ENCODE results near the gene MPRIP. TPM values are rescaled to one million over a fixed set of nuclear protein-coding genes. Genes with fewer than 3 reads are reported as not detected.

The MPRIP gene
- total RNA-seq, 1 experiment from 2014 or later: 258 TPM

GRCh38 chr17:17035490-17035889, 6.8 kb upstream of the MPRIP start:
- H4K20me1 ChIP-seq (ENCODE audit: insufficient read depth): no peaks in the 10 kb centered on the region
- H3K9me2 ChIP-seq (ENCODE audit: insufficient read depth): no peaks in the 10 kb centered on the region
- H3K79me2 ChIP-seq (ENCODE audit: insufficient read depth, low read length): no peaks in the 10 kb centered on the region
- no TSS peak for BruUV-seq (replicated peaks)
- no peaks in the 10 kb centered on the region for H3K9me3 ChIP-seq (ENCODE audit: control insufficient read depth in 1 of 2, insufficient read depth in 1 of 2, low read depth in 1 of 2, low read length in 2 of 2)
- no peaks in the 10 kb centered on the region for H3K27me3 ChIP-seq (ENCODE audit: insufficient read depth, low read length)
- ChIA-PET RAD21 (ENCODE audit: low non-redundant PET in 1 of 2, low total read pairs in 2 of 2, uncharacterized antibody in 2 of 2, unreplicated experiment in 2 of 2) (no interaction called here), CTCF (no interaction called here), POLR2A (no interaction called here)
- peaks cover 22 to 45% of the 10 kb centered on the region in 2 experiments; a peak in 3 of 4 replicates for H3K4me1 ChIP-seq (ENCODE audit: control insufficient read depth in 1 of 2, insufficient read depth in 2 of 2, low read length in 2 of 2)
- ATAC-seq (no peak), DNase-seq (ENCODE audit: low read depth, low spot score) (no peak)
- intact Hi-C loops (cut with micrococcal nuclease): no loop called here
- no peaks in the 10 kb centered on the region for H3K36me3 ChIP-seq (ENCODE audit: control insufficient read depth in 1 of 2, insufficient read depth in 2 of 2, low read length in 2 of 2)
- H3K4me2 ChIP-seq (ENCODE audit: low read length): no peak overlapping the region
- no peak overlapping the region for H3K27ac ChIP-seq (ENCODE audit: low read depth, low read length)
- H3K9ac ChIP-seq (ENCODE audit: low read length): no peak overlapping the region
- no peak for TF ChIP-seq JUND (IDR thresholded peaks at IDR 0.05)
- no peak for TF ChIP-seq ZFX (IDR thresholded peaks at IDR 0.05)
- no peak for TF ChIP-seq EZH2phosphoT487 (IDR thresholded peaks at IDR 0.05; ENCODE audit: borderline replicate concordance)
- no peak for TF ChIP-seq RAD21 (IDR thresholded peaks at IDR 0.05; ENCODE audit: low read depth)
- TF ChIP-seq SIN3A (IDR thresholded peaks at IDR 0.05; ENCODE audit: low read depth): no peak
- no peak for TF ChIP-seq EGR1 (IDR thresholded peaks at IDR 0.05; ENCODE audit: low read depth)
- no peak for TF ChIP-seq CBX3 (IDR thresholded peaks at IDR 0.05; ENCODE audit: low read depth)
- no peak for TF ChIP-seq ZBTB33 (IDR thresholded peaks at IDR 0.05; ENCODE audit: extremely low read depth, insufficient replicate concordance, low read length)
- no peak for TF ChIP-seq REST (IDR thresholded peaks at IDR 0.05; ENCODE audit: low read depth)
- no peak for TF ChIP-seq POLR2A (IDR thresholded peaks at IDR 0.05; ENCODE audit: borderline replicate concordance, extremely low read depth, insufficient read depth, insufficient read length)
- TF ChIP-seq SP1 (IDR thresholded peaks at IDR 0.05; ENCODE audit: low read depth): no peak
- no peak for TF ChIP-seq TCF7L2 (IDR thresholded peaks at IDR 0.05; ENCODE audit: borderline replicate concordance, extremely low read depth, insufficient read depth, insufficient read length)
- TF ChIP-seq ZNF274 (IDR thresholded peaks at IDR 0.05; ENCODE audit: low read depth, low read length): no peak
- no peak for TF ChIP-seq CTCF (IDR thresholded peaks at IDR 0.05 in 2 of 3, conservative IDR thresholded peaks at IDR 0.05 in 1 of 3; ENCODE audit: borderline replicate concordance in 1 of 3, insufficient read depth in 1 of 3, low read depth in 2 of 3, low read length in 2 of 3)
- no peak for TF ChIP-seq ATF3 (IDR thresholded peaks at IDR 0.05)
- TF ChIP-seq FOSL1 (IDR thresholded peaks at IDR 0.05; ENCODE audit: low read depth): no peak
- H3K4me3 ChIP-seq (replicated peaks in 1 of 2; ENCODE audit: low read depth in 1 of 2, low read length in 2 of 2): no peak overlapping the region
- H2AFZ ChIP-seq (ENCODE audit: low read depth, low read length, poor library complexity, severe bottlenecking): no peak overlapping the region
